Measurements from ENCODE around the gene MCM6. TPM values are rescaled to one million over a fixed set of nuclear protein-coding genes. Genes with fewer than 3 reads are reported as not detected.
A peak's percentile ranks its signal among the peaks of the same experiment; 100 is the strongest.

The MCM6 gene
- total RNA-seq (11.9 TPM), polyA plus RNA-seq (ENCODE audit: insufficient read depth, low read depth, low replicate concordance) (10.1 TPM)
- long read RNA-seq, donor 1, partial matches to known transcripts, result 0 of 2 reads
- long read RNA-seq, donor 1, other reads (novel, unspliced or antisense), result 0 of 2 reads
- long read RNA-seq, donor 2, partial matches to known transcripts, result 0 of 1 reads
- long read RNA-seq, donor 2, other reads (novel, unspliced or antisense), result 0 of 1 reads
- long read RNA-seq, donor 3, transcript MCM6-201 (17 exons, 3,736 nt), result major isoform, 5 of 11 reads
- long read RNA-seq, donor 3, partial matches to known transcripts, result 6 of 11 reads
- long read RNA-seq, donor 3, other reads (novel, unspliced or antisense), result 0 of 11 reads
- long read RNA-seq, donor 4, transcript MCM6-201 (17 exons, 3,736 nt), result major isoform, 5 of 5 reads
- long read RNA-seq, donor 4, partial matches to known transcripts, result 0 of 5 reads
- long read RNA-seq, donor 4, other reads (novel, unspliced or antisense), result 0 of 5 reads
- long read RNA-seq, donor 5, partial matches to known transcripts, result 0 of 1 reads
- long read RNA-seq, donor 5, other reads (novel, unspliced or antisense), result 0 of 1 reads
- long read RNA-seq, donor 6, transcript MCM6-201 (17 exons, 3,736 nt), result major isoform, 7 of 26 reads
- long read RNA-seq, donor 6, partial matches to known transcripts, result 19 of 26 reads
- long read RNA-seq, donor 6, other reads (novel, unspliced or antisense), result 0 of 26 reads
- long read RNA-seq, donor 7, transcript MCM6-201 (17 exons, 3,736 nt), result major isoform, 8 of 14 reads
- long read RNA-seq, donor 7, partial matches to known transcripts, result 4 of 14 reads
- long read RNA-seq, donor 7, other reads (novel, unspliced or antisense), result 2 of 14 reads
- long read RNA-seq, donor 8, transcript MCM6-201 (17 exons, 3,736 nt), result major isoform, 6 of 6 reads
- long read RNA-seq, donor 8, partial matches to known transcripts, result 0 of 6 reads
- long read RNA-seq, donor 8, other reads (novel, unspliced or antisense), result 0 of 6 reads
- long read RNA-seq, donor 9, partial matches to known transcripts, result 0 of 1 reads
- long read RNA-seq, donor 9, other reads (novel, unspliced or antisense), result 0 of 1 reads
- long read RNA-seq, donor 10, partial matches to known transcripts, result 0 of 2 reads
- long read RNA-seq, donor 10, other reads (novel, unspliced or antisense), result 0 of 2 reads

DNA sequence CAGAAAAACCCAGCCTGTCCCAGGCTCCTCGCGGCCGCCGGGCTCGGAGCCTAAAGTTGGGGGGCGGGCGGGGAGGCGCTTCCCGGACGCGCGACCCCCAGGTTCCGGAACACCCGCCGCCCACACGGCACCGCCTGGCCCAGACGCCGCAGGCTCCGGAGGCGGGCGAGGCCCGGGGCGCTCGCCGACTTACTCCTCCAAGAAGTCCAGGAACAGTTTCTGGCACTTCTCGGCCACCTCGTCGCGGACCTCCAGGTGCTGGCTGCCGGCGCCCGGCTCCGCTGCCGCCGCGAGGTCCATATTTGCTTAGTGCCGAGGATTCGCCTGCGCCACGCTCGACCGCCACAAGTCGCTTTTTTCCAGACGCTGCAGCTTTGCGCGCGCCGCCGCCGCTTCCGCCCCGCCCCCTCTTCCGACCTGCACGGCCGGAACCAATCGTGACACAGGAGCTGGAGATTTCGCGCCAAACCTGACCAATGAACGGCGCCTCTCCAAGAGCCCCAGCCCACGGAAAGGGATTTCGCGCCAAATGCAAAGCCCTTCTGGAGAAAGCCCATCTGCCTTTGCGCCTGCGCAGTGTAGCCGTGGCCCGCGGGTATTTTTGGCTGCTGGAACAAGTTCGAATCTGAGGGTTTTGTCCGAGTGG lies at the start of gene MCM6:
Gene MCM6, minus strand, starts transcription at position 378 of the 646 bp plus-strand sequence. Its CDS starts 78 bp downstream, at position 300.
- intact Hi-C loops (cut with DNase I), result no loop called here

DNA sequence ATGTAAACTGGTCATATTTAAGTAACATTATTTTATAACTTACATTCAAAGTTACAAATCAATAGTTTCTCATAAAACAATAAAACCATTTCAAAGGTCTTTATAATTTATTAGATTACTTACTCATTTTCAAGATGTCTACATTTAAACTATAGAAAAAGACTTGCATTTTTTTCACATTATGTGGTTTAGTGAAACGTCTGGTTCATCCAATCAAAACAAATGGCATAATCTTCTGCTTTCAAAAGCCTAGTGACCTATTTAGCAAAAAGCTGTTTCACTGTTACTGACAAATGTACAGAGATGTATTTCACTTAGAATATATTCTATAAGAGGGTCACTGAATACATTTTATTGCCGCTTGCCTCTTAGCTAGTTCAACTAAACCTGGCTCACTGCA lies 49.3 kb upstream of the MCM6 start:
- peak; percentile 45 for FAIRE-seq
- DNase-seq, result no peak
- Histone ChIP-seq H3K27ac (ENCODE audit: low read depth in 2 of 2, low read length in 2 of 2) (no peak overlapping the region), H3K9me3 (ENCODE audit: control insufficient read depth in 2 of 3, insufficient read depth in 1 of 3, low read length in 3 of 3) (no peaks in the 10 kb centered on the region), H3K36me3 (ENCODE audit: control insufficient read depth in 2 of 3, insufficient read depth in 3 of 3, low read length in 3 of 3) (peaks cover 0 to 4% (median 2%) of the 10 kb centered on the region in 3 donors), H3K4me3 (ENCODE audit: low read length in 3 of 3) (no peak overlapping the region), H3K27me3 (ENCODE audit: control insufficient read depth, insufficient read depth, low read length) (no peaks in the 10 kb centered on the region), H3K9ac (ENCODE audit: low read length in 3 of 3) (no peak overlapping the region), H3K4me1 (ENCODE audit: control insufficient read depth in 2 of 3, insufficient read depth in 2 of 3, low read depth in 1 of 3, low read length in 3 of 3) (no peaks in the 10 kb centered on the region)
- TF ChIP-seq, protein P1, sequence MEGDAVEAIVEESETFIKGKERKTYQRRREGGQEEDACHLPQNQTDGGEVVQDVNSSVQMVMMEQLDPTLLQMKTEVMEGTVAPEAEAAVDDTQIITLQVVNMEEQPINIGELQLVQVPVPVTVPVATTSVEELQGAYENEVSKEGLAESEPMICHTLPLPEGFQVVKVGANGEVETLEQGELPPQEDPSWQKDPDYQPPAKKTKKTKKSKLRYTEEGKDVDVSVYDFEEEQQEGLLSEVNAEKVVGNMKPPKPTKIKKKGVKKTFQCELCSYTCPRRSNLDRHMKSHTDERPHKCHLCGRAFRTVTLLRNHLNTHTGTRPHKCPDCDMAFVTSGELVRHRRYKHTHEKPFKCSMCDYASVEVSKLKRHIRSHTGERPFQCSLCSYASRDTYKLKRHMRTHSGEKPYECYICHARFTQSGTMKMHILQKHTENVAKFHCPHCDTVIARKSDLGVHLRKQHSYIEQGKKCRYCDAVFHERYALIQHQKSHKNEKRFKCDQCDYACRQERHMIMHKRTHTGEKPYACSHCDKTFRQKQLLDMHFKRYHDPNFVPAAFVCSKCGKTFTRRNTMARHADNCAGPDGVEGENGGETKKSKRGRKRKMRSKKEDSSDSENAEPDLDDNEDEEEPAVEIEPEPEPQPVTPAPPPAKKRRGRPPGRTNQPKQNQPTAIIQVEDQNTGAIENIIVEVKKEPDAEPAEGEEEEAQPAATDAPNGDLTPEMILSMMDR (IDR thresholded peaks at IDR 0.05; ENCODE audit: borderline replicate concordance, extremely low read depth, insufficient read depth), result no peak
- intact Hi-C loops (cut with DNase I), result no loop called here

More for the DNA sequence above, at the start of gene MCM6:
- DNase-seq (peak; percentile 99 to 100 (median 99)), FAIRE-seq (peak; percentile 85)
- peaks cover 0 to 3% (median 0%) of the 10 kb centered on the region in 3 donors for H3K4me1 ChIP-seq (ENCODE audit: control insufficient read depth in 2 of 3, insufficient read depth in 2 of 3, low read depth in 1 of 3, low read length in 3 of 3)
- peak within 1 kb of the TSS; percentile 53 to 69 (median 59) for H3K4me3 ChIP-seq (ENCODE audit: low read length in 3 of 3)
- no peaks in the 10 kb centered on the region for H3K27me3 ChIP-seq (ENCODE audit: control insufficient read depth, insufficient read depth, low read length)
- peak within 1 kb of the TSS; percentile 57 to 59 for H3K27ac ChIP-seq (ENCODE audit: low read depth in 2 of 2, low read length in 2 of 2)
- H3K9me3 ChIP-seq (ENCODE audit: control insufficient read depth in 2 of 3, insufficient read depth in 1 of 3, low read length in 3 of 3), result no peaks in the 10 kb centered on the region
- peaks cover 0 to 2% (median 0%) of the 10 kb centered on the region in 3 donors for H3K36me3 ChIP-seq (ENCODE audit: control insufficient read depth in 2 of 3, insufficient read depth in 3 of 3, low read length in 3 of 3)
- TF ChIP-seq, protein P1 (IDR thresholded peaks at IDR 0.05; ENCODE audit: borderline replicate concordance, extremely low read depth, insufficient read depth), result peak; percentile 20
- H3K9ac ChIP-seq (ENCODE audit: low read length in 3 of 3), result peak within 1 kb of the TSS; percentile 56 to 60 (median 57)

DNA sequence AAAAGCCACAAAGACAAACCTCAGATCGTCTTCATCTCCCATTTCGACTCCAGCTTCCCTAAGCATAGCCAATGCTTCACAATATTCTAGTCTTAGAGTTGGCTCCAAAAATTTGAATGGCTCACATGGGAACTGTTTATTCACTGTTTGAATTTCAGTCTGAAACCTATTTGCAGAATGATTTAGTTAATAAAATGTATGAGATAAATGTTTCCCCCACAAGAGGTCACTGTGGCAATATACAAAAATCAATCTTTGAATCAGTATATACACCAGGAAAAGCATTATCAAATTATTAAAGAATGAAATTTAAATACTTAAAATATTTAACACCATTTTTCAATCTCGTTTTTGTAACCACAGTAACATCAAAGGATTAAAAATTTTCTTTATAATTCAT lies 40.0 kb upstream of the MCM6 start:
- Histone ChIP-seq H3K36me3 (ENCODE audit: control insufficient read depth in 2 of 3, insufficient read depth in 3 of 3, low read length in 3 of 3) (no peaks in the 10 kb centered on the region), H3K4me1 (ENCODE audit: control insufficient read depth in 2 of 3, insufficient read depth in 2 of 3, low read depth in 1 of 3, low read length in 3 of 3) (no peaks in the 10 kb centered on the region), H3K4me3 (ENCODE audit: low read length in 3 of 3) (no peak overlapping the region), H3K9ac (ENCODE audit: low read length in 3 of 3) (no peak overlapping the region), H3K9me3 (ENCODE audit: control insufficient read depth in 2 of 3, insufficient read depth in 1 of 3, low read length in 3 of 3) (no peaks in the 10 kb centered on the region), H3K27me3 (ENCODE audit: control insufficient read depth, insufficient read depth, low read length) (no peaks in the 10 kb centered on the region), H3K27ac (ENCODE audit: low read depth in 2 of 2, low read length in 2 of 2) (no peak overlapping the region)
- TF ChIP-seq, protein P1 (IDR thresholded peaks at IDR 0.05; ENCODE audit: borderline replicate concordance, extremely low read depth, insufficient read depth), result peak; percentile 17
- DNase-seq (peak in 2 of 5 donors; percentile 61 to 66), FAIRE-seq (peak; percentile 98)
- intact Hi-C loops (cut with DNase I), result loop anchor here (10.0 kb wide), 1 partner anchor 469 kb away; no protein-coding TSS in a partner anchor
